Breast epithelium (tissue), 3 donors: ENCODE results near the gene ISG20.

Experiments
- POLR2AphosphoS5 ChIP-seq, 3 donors: sonication (generic); formaldehyde crosslinking; IDR thresholded peaks; one replicate each; pipeline ENCODE4 v1.6.1; 2017; ENCODE audit warnings: antibody characterized with exemption in 3 of 3
- TF ChIP-seq, protein P1 (sequence below), 3 donors: fragments of 450-650 bp; IDR thresholded peaks; one replicate each; pipeline ENCODE4 v1.5.1; 2016 to 2017; ENCODE audit warnings: antibody characterized with exemption in 3 of 3, mild to moderate bottlenecking in 3 of 3, moderate library complexity in 3 of 3

- no peak for TF ChIP-seq POLR2AphosphoS5 (IDR thresholded peaks at IDR 0.05)
- TF ChIP-seq, protein P1, sequence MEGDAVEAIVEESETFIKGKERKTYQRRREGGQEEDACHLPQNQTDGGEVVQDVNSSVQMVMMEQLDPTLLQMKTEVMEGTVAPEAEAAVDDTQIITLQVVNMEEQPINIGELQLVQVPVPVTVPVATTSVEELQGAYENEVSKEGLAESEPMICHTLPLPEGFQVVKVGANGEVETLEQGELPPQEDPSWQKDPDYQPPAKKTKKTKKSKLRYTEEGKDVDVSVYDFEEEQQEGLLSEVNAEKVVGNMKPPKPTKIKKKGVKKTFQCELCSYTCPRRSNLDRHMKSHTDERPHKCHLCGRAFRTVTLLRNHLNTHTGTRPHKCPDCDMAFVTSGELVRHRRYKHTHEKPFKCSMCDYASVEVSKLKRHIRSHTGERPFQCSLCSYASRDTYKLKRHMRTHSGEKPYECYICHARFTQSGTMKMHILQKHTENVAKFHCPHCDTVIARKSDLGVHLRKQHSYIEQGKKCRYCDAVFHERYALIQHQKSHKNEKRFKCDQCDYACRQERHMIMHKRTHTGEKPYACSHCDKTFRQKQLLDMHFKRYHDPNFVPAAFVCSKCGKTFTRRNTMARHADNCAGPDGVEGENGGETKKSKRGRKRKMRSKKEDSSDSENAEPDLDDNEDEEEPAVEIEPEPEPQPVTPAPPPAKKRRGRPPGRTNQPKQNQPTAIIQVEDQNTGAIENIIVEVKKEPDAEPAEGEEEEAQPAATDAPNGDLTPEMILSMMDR (IDR thresholded peaks at IDR 0.05), result no peak
Measured at GRCh38 chr15:88695691-88696251, 57.0 kb downstream of the ISG20 start.
